MCF 10A (cell line): ENCODE results near the gene COTL1. TPM values are rescaled to one million over a fixed set of nuclear protein-coding genes. Genes with fewer than 3 reads are reported as not detected.

Experiments used
- BruUV-seq: library from RNA; stranded (reverse); fragments of 400-500 nt; replicated peaks from 2 replicates; lab custom pipeline; 2021; lab: Mats Ljungman, UMichigan
- CTCF ChIA-PET: fragments of 300-600 bp; sonication (Branson Sonifier 250); formaldehyde crosslinking; extraction: SDS; loops from one replicate; lab custom pipeline; 2021; ENCODE audit warnings: antibody characterized with exemption, inconsistent platforms; lab: Yijun Ruan, JAX
- POLR2A ChIA-PET: fragments of 300-600, 350-650 bp; sonication (Branson Sonifier 250); formaldehyde crosslinking; extraction: SDS; loops from one replicate; lab custom pipeline; 2020; ENCODE audit warnings: antibody characterized with exemption, inconsistent platforms; lab: Yijun Ruan, JAX
- DNase-seq: peaks from one replicate; pipeline ENCODE4 v3.0.0-alpha.2; 2018; ENCODE audit not compliant: unreplicated experiment
- H3K27ac Mint-ChIP-seq: one replicate; pipeline ENCODE4 v1.8.0; 2022; ENCODE audit warnings: mild to moderate bottlenecking, low read depth, mixed read lengths; ENCODE audit not compliant: unreplicated experiment
- H3K27me3 Mint-ChIP-seq: one replicate; pipeline ENCODE4 v1.8.0; 2022; ENCODE audit warnings: mixed read lengths; ENCODE audit not compliant: insufficient read depth, unreplicated experiment
- H3K36me3 Mint-ChIP-seq: one replicate; pipeline ENCODE4 v1.8.0; 2022; ENCODE audit warnings: mild to moderate bottlenecking, moderate library complexity, mixed read lengths; ENCODE audit not compliant: insufficient read depth, unreplicated experiment
- H3K4me1 Mint-ChIP-seq: one replicate; pipeline ENCODE4 v1.8.0; 2022; ENCODE audit warnings: mixed read lengths; ENCODE audit not compliant: insufficient read depth, unreplicated experiment
- H3K4me3 Mint-ChIP-seq: one replicate; pipeline ENCODE4 v1.8.0; 2022; ENCODE audit warnings: mild to moderate bottlenecking, moderate library complexity, mixed read lengths; ENCODE audit not compliant: unreplicated experiment
- H3K9me3 Mint-ChIP-seq: one replicate; pipeline ENCODE4 v1.8.0; 2022; ENCODE audit warnings: mixed read lengths; ENCODE audit not compliant: unreplicated experiment
- CTCF ChIP-seq: fragments of 200-600 bp; IDR thresholded peaks from one replicate; pipeline ENCODE4 v1.8.0; 2022; ENCODE audit warnings: antibody characterized with exemption, mild to moderate bottlenecking; ENCODE audit not compliant: unreplicated experiment
- intact Hi-C: fragments of 100-400 bp; cut with micrococcal nuclease; formaldehyde crosslinking; loops from 2 replicates; pipeline ENCODE4 v1.14.1; 2022
- total RNA-seq: library from RNA; stranded (reverse); gene quantifications from 2 replicates; pipeline ENCODE4 v1.2.3, GENCODE V29; 2022

The COTL1 gene
- total RNA-seq, 1 experiment from 2014 or later = 269 TPM

- no peak overlapping the region for H3K27ac Mint-ChIP-seq
- DNase-seq = no peak
- intact Hi-C loops = no loop called here
- POLR2A ChIA-PET = no interaction called here
- no TSS peak for BruUV-seq
- H3K4me3 Mint-ChIP-seq = no peak overlapping the region
- TF ChIP-seq CTCF = no peak
- no peaks in the 10 kb centered on the region for H3K4me1 Mint-ChIP-seq
- no peaks in the 10 kb centered on the region for H3K36me3 Mint-ChIP-seq
- no peaks in the 10 kb centered on the region for H3K9me3 Mint-ChIP-seq
- H3K27me3 Mint-ChIP-seq = no peaks in the 10 kb centered on the region
- CTCF ChIA-PET = interaction anchor here (2.3 kb wide), 1 partner anchor 9 kb away, joined by 8 read pairs; no protein-coding TSS in a partner anchor
Observed at GRCh38 chr16:84631886-84632285, 14.0 kb upstream of the COTL1 start.

GRCh38 chr16:84631153-84631466 lies 13.2 kb upstream of the COTL1 start:
- no peak for DNase-seq
- no peak overlapping the region for H3K27ac Mint-ChIP-seq
- CTCF ChIA-PET = interaction anchor here (2.3 kb wide), 1 partner anchor 8 kb away, joined by 8 read pairs; no protein-coding TSS in a partner anchor
- no peak overlapping the region for H3K4me3 Mint-ChIP-seq
- no peaks in the 10 kb centered on the region for H3K36me3 Mint-ChIP-seq
- BruUV-seq = no TSS peak
- intact Hi-C loops = no loop called here
- TF ChIP-seq CTCF = no peak
- no peaks in the 10 kb centered on the region for H3K27me3 Mint-ChIP-seq
- H3K4me1 Mint-ChIP-seq = no peaks in the 10 kb centered on the region
- POLR2A ChIA-PET = no interaction called here
- no peaks in the 10 kb centered on the region for H3K9me3 Mint-ChIP-seq

GRCh38 chr16:84630446-84631152 lies 12.7 kb upstream of the COTL1 start:
- CTCF ChIA-PET = interaction anchor here (1.6 kb wide), 1 partner anchor 108 kb away, joined by 4 read pairs; no protein-coding TSS in a partner anchor
- no peaks in the 10 kb centered on the region for H3K27me3 Mint-ChIP-seq
- no peak overlapping the region for H3K4me3 Mint-ChIP-seq
- H3K9me3 Mint-ChIP-seq = no peaks in the 10 kb centered on the region
- H3K36me3 Mint-ChIP-seq = no peaks in the 10 kb centered on the region
- POLR2A ChIA-PET = no interaction called here
- H3K4me1 Mint-ChIP-seq = no peaks in the 10 kb centered on the region
- no peak for TF ChIP-seq CTCF
- BruUV-seq = no TSS peak
- DNase-seq = no peak
- no peak overlapping the region for H3K27ac Mint-ChIP-seq
- intact Hi-C loops = no loop called here

- no peaks in the 10 kb centered on the region for H3K9me3 Mint-ChIP-seq
- no TSS peak for BruUV-seq
- no peak overlapping the region for H3K27ac Mint-ChIP-seq
- TF ChIP-seq CTCF = no peak
- H3K4me3 Mint-ChIP-seq = no peak overlapping the region
- no peaks in the 10 kb centered on the region for H3K27me3 Mint-ChIP-seq
- DNase-seq = no peak
- H3K4me1 Mint-ChIP-seq = no peaks in the 10 kb centered on the region
- CTCF ChIA-PET = interaction anchor here (0.6 to 1.6 kb wide), 5 partner anchors 43 to 194 kb away, joined by 3 to 5 read pairs (median 4); no protein-coding TSS in a partner anchor
- H3K36me3 Mint-ChIP-seq = no peaks in the 10 kb centered on the region
- intact Hi-C loops = no loop called here
- POLR2A ChIA-PET = interaction anchor here (1.7 kb wide), 1 partner anchor 12 kb away, joined by 4 read pairs; the partner anchor contains the start of gene COTL1
Observed at GRCh38 chr16:84630009-84630408, 12.1 kb upstream of the COTL1 start.
